Gastroesophageal sphincter (tissue), 4 donors: ENCODE data around the gene MB21D2. TPM values are rescaled to one million over a fixed set of nuclear protein-coding genes. Genes with fewer than 3 reads are reported as not detected.

Source experiments
- ATAC-seq: fragments of 150-250 bp; one replicate; pipeline ENCODE4 v1.9.1; 2016; ENCODE audit warnings: mild to moderate bottlenecking, moderate library complexity
- H3K27ac ChIP-seq, 4 donors: fragments of 200-600 bp; sonication (generic) in 3 of 4; 1 replicate in 3 of 4; 2 replicates in 1 of 4; pipeline ENCODE4 v1.5.1; 2016 to 2019
- H3K27me3 ChIP-seq: fragments of 200-600 bp; sonication (generic); one replicate; pipeline ENCODE4 v1.5.1; 2019
- H3K36me3 ChIP-seq, 2 donors: fragments of 200-600 bp; sonication (generic); one replicate each; pipeline ENCODE4 v1.5.1; 2019; ENCODE audit warnings: control low read depth in 1 of 2
- H3K4me1 ChIP-seq, 3 donors: fragments of 200-600 bp; sonication (generic); 1 replicate in 2 of 3; 2 replicates in 1 of 3; pipeline ENCODE4 v1.5.1; 2016 to 2019; ENCODE audit warnings: control low read depth in 2 of 3
- H3K4me3 ChIP-seq, 2 donors: fragments of 200-600 bp; sonication (generic); one replicate each; pipeline ENCODE4 v1.5.1; 2019; ENCODE audit warnings: mild to moderate bottlenecking in 1 of 2, moderate library complexity in 1 of 2
- H3K9me3 ChIP-seq, 3 donors: fragments of 200-600 bp; sonication (generic); one replicate each; pipeline ENCODE4 v1.5.1; 2017 to 2019; ENCODE audit warnings: control low read depth in 2 of 3
- CTCF ChIP-seq, 4 experiments: fragments of 200-600 bp in 2 of 4; fragments of 450-650 bp in 2 of 4; sonication (generic) in 1 of 4; IDR thresholded peaks; one replicate each; pipeline ENCODE4 v1.5.1; 2017 to 2019; ENCODE audit warnings: antibody characterized with exemption in 4 of 4, mild to moderate bottlenecking in 2 of 4, moderate library complexity in 2 of 4
- EP300 ChIP-seq: sonication (generic); formaldehyde crosslinking; IDR thresholded peaks from one replicate; pipeline ENCODE4 v1.6.1; 2017; ENCODE audit warnings: antibody characterized with exemption, mild to moderate bottlenecking
- POLR2A ChIP-seq, 2 donors: fragments of 450-650 bp; IDR thresholded peaks; one replicate each; pipeline ENCODE4 v1.6.1; 2017; ENCODE audit warnings: antibody characterized with exemption in 2 of 2, mild to moderate bottlenecking in 2 of 2, moderate library complexity in 1 of 2
- POLR2AphosphoS5 ChIP-seq: sonication (generic); formaldehyde crosslinking; IDR thresholded peaks from one replicate; pipeline ENCODE4 v1.6.1; 2017; ENCODE audit warnings: antibody characterized with exemption
- WGBS, 2 donors: methylation state at CpG; one replicate each; pipeline ENCODE4 v1.1.5; 2018; ENCODE audit warnings: low coverage in 1 of 2; 5-methylcytosine and 5-hydroxymethylcytosine counted together
- total RNA-seq, 4 donors: library from RNA; depleted of rRNA; stranded (reverse); fragments of >200 nt; gene quantifications; one replicate each; pipeline ENCODE4 v1.1.0, GENCODE V29; 2016

Gene MB21D2
- total RNA-seq, 4 donors from 2014 or later = 7.0 to 11.5 (median 9.3) TPM

GRCh38 chr3:192750201-192750600 is 167.5 kb downstream of the MB21D2 start:
- H3K27me3 ChIP-seq = no peaks in the 10 kb centered on the region
- no peak overlapping the region for H3K27ac ChIP-seq
- ATAC-seq = no peak
- WGBS, 2 donors = 60 to 64% methylated on average over 5 of the region's 5 CpGs
- no peak overlapping the region for H3K4me3 ChIP-seq
- no peaks in the 10 kb centered on the region for H3K4me1 ChIP-seq
- TF ChIP-seq POLR2A (IDR thresholded peaks at IDR 0.05) (no peak), POLR2AphosphoS5 (no peak), CTCF (IDR thresholded peaks at IDR 0.05) (no peak), EP300 (no peak)
- no peaks in the 10 kb centered on the region for H3K36me3 ChIP-seq
- no peaks in the 10 kb centered on the region for H3K9me3 ChIP-seq

- Histone ChIP-seq H3K36me3 (no peaks in the 10 kb centered on the region), H3K4me1 (no peaks in the 10 kb centered on the region), H3K9me3 (no peaks in the 10 kb centered on the region), H3K27me3 (no peaks in the 10 kb centered on the region), H3K27ac (no peak overlapping the region), H3K4me3 (no peak overlapping the region)
- no peak for TF ChIP-seq POLR2AphosphoS5
- TF ChIP-seq CTCF (IDR thresholded peaks at IDR 0.05) = no peak
- TF ChIP-seq POLR2A (IDR thresholded peaks at IDR 0.05) = no peak
- no peak for TF ChIP-seq EP300
- no peak for ATAC-seq
- WGBS, 2 donors = 31 to 37% methylated on average over 3 of the region's 3 CpGs
Observed at GRCh38 chr3:192747746-192748145, 169.9 kb downstream of the MB21D2 start.

GRCh38 chr3:192747145-192747544 is 170.5 kb downstream of the MB21D2 start:
- no peaks in the 10 kb centered on the region for H3K36me3 ChIP-seq
- H3K4me3 ChIP-seq = no peak overlapping the region
- WGBS, 2 donors = 50% methylated on average over 1 of the region's 1 CpG
- no peaks in the 10 kb centered on the region for H3K27me3 ChIP-seq
- no peak overlapping the region for H3K27ac ChIP-seq
- H3K9me3 ChIP-seq = no peaks in the 10 kb centered on the region
- H3K4me1 ChIP-seq = no peaks in the 10 kb centered on the region
- TF ChIP-seq POLR2A (IDR thresholded peaks at IDR 0.05) = no peak
- no peak for TF ChIP-seq POLR2AphosphoS5
- TF ChIP-seq CTCF (IDR thresholded peaks at IDR 0.05) = no peak
- no peak for TF ChIP-seq EP300
- ATAC-seq = no peak

Other genes starting within 250 kb of the MB21D2 start
- 10 to 100 TPM in 3 of 4 donors, under 1 TPM in 1; 0.94 to 15.9 (median 15.1) TPM for gene FGF12, start 190.3 kb downstream of the MB21D2 start, total RNA-seq